IPS-NIHi11 (cell line): Measurements from ENCODE around the gene ZNF669.
"Not testable (repeated sequence)": the region's sequence is repeated elsewhere in the genome, so short reads cannot be mapped to it uniquely, and the experiment has no call there.

Source experiments
- DNase-seq: peaks from one replicate; pipeline ENCODE4 v3.0.0; 2012; ENCODE audit warnings: mixed read lengths, low spot score

The ZNF669 gene

DNA sequence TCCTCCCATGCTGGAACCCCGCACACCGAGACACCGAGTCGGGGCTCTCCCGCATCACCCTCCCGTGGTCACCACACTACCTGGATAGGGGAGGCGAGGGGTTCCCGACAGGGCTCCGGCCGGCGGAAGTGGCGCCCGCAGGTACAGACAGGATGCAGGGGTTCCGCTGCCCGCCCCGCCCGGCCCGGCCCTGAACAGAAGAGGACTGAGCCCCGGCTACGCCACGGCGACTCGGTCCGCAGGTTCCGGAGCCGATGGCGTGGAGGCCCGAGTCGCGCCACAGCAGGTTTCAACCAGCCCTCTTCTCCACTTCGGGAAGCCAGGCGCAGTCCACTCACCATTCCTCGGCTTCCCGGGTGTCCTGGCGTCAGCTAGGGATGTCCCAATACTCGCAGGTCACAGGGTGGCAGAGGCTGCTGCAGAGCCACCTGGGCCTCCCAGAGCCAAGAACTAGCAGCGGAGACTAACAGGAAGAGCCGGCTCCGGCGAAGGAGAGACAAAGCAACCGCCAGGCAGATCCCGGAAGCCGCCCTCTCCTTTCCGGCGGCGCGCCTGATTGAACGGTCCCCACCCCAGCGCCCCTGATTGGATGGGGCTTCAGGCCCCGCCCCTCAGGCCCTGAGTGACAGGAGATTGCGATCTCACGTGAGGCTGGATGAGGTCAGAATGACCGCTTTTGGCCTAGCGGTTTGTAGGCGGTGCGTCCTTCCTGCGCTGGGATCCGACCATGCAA lies at the start of gene ZNF669:
Gene ZNF669, minus strand, starts transcription at position 498 of the 733 bp plus-strand sequence. Its CDS starts 157 bp downstream, at position 341.
- peak; percentile 92 for DNase-seq

DNA sequence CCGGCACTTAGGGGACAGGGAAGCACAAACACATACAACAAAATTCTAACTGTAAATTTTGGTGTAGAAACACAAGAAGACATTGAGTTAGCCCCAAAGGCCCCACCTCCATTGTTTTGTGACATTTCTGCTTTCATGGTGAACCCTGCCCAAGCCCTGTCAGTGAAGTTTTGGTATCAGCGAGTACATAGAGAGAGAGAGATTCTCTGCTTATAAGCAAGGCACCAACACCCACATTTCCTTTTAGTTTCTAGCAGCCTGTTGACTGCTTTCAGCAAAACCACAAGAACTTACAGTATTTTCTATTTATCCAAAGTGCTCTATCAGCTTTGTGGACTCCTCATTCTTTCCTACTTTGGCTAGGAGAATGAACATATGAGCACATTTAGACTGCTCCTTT lies 43.6 kb upstream of the ZNF669 start:
- DNase-seq, result no peak

DNA sequence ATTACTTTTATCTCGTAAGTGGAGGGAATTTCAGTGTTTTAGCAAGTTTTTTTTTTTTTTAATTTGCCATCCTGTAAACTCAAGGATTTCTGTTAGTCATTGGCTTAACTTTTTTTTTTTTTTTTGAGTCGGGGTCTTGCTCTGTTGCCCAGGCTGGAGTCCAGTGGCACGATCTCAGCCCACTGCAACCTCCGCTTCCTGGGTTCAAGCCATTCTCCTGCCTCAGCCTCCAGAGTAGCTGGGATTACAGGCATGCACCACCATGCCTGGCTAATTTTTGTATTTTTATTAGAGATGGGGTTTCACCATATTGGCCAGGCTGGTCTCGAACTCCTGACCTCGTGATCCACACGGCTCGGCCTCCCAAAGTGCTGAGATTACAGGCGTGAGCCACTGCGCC lies 43.0 kb upstream of the ZNF669 start:
- DNase-seq, result not testable (repeated sequence)

DNA sequence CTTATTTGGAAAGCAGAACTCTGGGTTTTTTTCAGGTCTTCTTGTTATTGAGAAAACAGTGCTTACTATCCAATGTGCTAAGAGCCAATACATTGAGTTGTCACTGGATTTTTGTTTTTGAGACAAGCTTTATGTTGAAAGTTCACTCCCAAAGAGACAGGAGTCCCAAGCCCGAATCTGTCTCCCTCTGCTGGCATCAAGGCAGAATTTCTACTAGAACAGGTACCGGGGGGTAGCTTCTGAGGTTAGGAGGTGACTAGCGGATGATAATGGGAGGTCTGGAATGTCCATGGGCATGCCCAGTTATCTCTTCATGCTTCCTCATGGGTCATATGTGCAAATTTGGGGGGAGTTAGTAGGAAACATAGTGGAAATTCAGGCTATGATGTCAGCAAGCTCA lies 42.5 kb upstream of the ZNF669 start:
- peak; percentile 55 for DNase-seq

DNA sequence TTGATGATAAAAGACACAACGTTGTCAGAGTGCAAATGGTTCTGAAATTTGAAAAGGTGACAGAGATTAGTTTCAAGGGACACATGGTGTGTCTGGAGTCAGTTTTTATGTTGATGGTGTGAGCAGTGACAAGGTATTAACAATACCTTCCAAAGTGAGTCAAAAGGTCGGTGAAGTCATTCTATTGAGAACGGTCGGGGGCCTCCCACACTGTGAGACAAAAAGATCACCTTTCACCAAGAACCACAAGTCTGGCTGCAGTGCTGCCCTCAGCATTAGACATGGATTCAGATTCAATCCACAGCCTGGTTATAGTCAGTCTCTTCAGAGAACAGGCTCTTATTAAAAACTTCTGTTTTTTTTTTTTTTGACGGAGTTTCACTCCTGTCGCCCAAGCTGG lies 41.1 kb upstream of the ZNF669 start:
- peak; percentile 19 for DNase-seq

GRCh38 chr1:247139557-247139956 lies 35.4 kb upstream of the ZNF669 start:
- not testable (repeated sequence) for DNase-seq

GRCh38 chr1:247131236-247131635 lies 27.1 kb upstream of the ZNF669 start:
- DNase-seq, result no peak

- not testable (repeated sequence) for DNase-seq
Observed at GRCh38 chr1:247127519-247128282, 23.5 kb upstream of the ZNF669 start.

GRCh38 chr1:247126601-247127000 lies 22.4 kb upstream of the ZNF669 start:
- DNase-seq, result not testable (repeated sequence)

DNA sequence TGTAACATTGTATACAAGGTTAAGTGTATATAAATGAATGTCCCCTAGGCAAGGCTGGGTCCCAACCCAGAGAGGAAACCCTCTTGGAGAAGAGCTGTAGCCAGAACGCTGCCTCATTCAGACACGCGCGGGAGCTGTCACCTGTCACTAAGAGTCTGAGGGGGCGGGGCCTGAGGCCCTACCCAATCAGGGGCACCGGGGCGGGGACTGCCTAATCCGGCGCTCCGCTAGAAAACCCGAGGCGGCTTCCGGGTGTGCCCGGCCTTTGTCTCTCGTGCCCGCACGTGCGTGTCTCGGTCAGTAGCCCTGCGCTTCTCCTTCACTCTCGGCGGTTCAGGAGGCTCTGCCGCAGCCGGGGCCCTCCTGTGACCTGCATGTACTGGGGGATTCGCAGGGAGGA lies 22.0 kb upstream of the ZNF669 start:
- DNase-seq, result not testable (repeated sequence)

DNA sequence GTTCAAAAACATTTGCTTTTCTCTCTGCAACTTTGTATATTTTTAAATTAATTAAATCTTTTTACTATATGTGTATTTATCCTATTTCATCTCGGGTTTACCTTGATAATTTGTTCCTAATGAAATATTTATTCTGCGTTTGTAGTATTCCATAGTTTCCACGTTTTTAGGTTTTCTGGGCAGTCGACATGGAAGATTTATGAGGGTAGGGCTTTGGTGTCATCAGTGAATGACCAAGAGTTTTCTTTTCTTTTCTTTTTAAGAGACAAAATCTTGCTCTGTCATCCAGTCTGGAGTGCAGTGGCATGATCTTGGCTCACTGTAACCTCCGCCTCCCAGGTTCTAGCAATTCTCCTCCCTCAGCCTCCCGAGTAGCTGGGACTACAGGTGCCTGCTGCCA lies 17.2 kb upstream of the ZNF669 start:
- DNase-seq, result no peak

- not testable (repeated sequence) for DNase-seq
Observed at GRCh38 chr1:247120408-247120668, 16.2 kb upstream of the ZNF669 start.

- no peak for DNase-seq
Observed at GRCh38 chr1:247119600-247120407, 15.6 kb upstream of the ZNF669 start.

- peak; percentile 87 for DNase-seq
Observed at GRCh38 chr1:247118946-247119446, 14.8 kb upstream of the ZNF669 start.

DNA sequence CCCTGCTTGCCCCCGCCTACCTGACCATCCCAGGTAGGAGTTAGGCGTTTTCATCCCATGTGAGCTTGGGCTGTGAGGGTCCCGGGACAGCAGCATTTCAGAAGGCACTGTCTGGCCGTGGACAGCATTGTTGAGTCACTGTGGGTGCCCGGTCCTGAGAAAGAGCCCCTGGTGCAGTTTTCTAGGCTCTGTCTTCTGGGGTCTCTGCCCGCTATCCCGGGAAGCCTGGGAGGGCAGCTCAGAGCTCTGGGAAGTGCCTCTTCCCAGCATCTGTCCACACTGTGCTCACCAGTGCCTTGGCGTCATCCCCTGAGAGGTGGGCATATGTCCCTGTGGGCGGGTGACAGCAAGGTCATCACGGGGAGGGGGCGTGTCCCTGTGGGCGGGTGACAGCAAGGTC lies 11.4 kb upstream of the ZNF669 start:
- DNase-seq, result no peak

DNA sequence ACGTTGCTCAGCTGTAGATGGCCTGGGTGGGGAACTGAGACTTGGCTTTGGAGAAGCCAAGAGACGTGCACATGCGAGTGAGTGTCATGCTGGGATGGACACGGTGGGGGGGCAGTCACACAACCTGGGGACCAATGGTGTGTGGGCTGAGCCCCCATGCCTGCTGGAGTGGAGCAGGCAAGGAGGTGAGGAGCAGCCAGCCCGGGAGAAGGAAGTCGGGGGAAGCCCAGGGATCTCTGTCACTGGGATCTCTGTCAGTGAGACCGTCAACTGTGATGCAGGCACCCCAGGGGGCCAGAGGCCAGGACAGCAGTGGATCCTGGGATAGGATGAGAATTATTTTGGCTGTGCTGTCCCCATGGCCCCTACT lies 11.0 kb upstream of the ZNF669 start:
- DNase-seq, result no peak

- no peak for DNase-seq
Observed at GRCh38 chr1:247114351-247115140, 10.4 kb upstream of the ZNF669 start.

DNA sequence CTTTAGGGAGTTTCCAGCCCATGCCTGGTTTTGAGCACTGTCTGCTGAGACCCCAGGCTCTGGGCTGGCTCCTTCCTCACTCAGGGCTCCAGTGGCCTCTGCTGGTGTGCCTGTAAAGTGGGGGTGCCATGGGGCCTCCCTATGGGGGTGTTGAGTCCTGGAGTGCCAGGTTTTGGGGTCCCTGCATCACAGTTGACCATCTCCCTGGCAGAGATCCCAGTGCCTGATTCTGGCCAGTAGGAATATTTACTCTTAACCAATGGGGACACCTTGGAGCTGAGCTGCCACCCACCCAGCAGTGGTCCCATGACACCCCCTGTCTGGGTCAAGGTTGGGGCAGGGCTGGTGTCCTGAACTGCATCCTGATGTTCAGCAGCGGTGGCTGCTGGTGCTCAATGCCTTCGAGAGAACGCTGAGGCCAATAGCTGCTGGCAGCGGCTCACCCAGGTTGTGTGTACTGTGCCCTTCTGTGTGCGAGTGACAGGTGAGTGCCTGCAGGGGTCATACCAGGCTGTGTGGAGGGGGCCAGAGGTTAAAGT lies 9.6 kb upstream of the ZNF669 start:
- no peak for DNase-seq

- DNase-seq, result peak; percentile 35
Observed at GRCh38 chr1:247113094-247113497, 8.9 kb upstream of the ZNF669 start.

GRCh38 chr1:247112479-247112781 lies 8.3 kb upstream of the ZNF669 start:
- no peak for DNase-seq

GRCh38 chr1:247111700-247112478 lies 7.7 kb upstream of the ZNF669 start:
- DNase-seq, result peak; percentile 77
